Measurements from ENCODE around the gene KIAA1210.

KIAA1210 gene

DNA sequence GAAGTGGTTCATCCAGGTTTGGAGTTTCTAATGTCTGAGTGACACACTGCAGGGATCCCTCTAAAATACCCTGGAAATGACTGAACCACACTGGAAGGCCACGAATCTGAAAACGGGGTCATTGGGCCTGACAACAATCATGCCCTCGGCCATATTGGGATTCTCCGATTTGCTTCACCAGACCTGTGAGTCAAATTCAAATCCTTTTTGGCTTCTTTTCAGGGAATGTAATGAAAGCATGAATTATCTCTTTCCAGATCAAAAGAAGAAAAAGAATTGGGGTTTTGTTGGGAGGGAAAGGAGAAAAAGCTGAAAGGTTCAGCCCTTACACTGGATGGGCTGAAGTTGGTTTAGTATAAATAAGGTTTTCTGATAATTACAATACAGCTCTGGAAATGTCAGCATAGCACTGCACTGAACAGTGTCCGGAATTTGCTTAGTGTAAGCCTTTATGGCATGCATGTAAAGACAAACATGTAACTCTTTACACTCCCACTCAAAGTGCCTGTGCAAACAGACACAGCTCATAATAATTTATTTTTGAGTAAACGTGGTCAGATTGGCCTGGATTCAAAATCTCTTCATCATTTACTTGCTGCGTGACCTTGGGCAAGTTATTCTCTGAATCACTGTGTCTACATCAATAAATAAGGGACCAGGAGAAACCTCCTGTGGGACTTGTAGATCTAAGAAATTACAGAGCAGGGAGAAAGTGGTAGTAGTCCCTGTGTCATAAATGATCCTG, 33.4 kb downstream of the KIAA1210 start:
- Histone ChIP-seq H3K36me3 (ENCODE audit: control insufficient read depth in 2 of 2, insufficient read depth in 2 of 2, low read length in 2 of 2) (no peaks in the 10 kb centered on the region), H3K9ac (ENCODE audit: low read length in 2 of 2) (no peak overlapping the region), H3K27me3 (ENCODE audit: control insufficient read depth in 1 of 2, insufficient read depth in 2 of 2, low read length in 2 of 2) (peaks cover 0 to 2% of the 10 kb centered on the region in 2 donors), H3K27ac (ENCODE audit: low read length) (no peak overlapping the region), H3K4me1 (ENCODE audit: control insufficient read depth, insufficient read depth, low read length) (no peaks in the 10 kb centered on the region), H3K4me3 (ENCODE audit: low read length in 2 of 2) (no peak overlapping the region), H3K9me3 (ENCODE audit: control insufficient read depth in 2 of 2, low read length in 2 of 2) (no peaks in the 10 kb centered on the region)

DNA sequence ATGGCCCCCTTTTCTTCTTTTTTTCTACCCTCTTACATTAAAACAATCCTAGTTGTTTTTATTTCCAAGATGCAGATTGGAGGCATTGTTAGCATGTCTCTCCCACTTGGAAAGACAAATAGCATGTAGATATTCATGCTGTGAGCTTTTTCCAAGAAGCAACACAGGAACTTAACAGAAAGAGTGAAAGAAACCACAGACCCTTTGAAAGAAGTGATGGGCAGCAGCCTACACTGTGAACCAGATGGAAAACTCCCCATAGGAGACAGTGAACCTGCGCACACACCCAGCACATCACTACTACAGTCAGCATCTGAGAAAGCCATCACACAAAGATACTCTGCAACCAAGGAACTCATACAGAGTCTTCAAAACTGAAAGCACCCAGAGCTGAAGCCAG, 37.0 kb downstream of the KIAA1210 start:
- H3K9me3 ChIP-seq (ENCODE audit: control insufficient read depth in 2 of 2, low read length in 2 of 2): no peaks in the 10 kb centered on the region
- H3K27me3 ChIP-seq (ENCODE audit: control insufficient read depth in 1 of 2, insufficient read depth in 2 of 2, low read length in 2 of 2): peaks cover 0 to 5% of the 10 kb centered on the region in 2 donors
- no peaks in the 10 kb centered on the region for H3K4me1 ChIP-seq (ENCODE audit: control insufficient read depth, insufficient read depth, low read length)
- no peaks in the 10 kb centered on the region for H3K36me3 ChIP-seq (ENCODE audit: control insufficient read depth in 2 of 2, insufficient read depth in 2 of 2, low read length in 2 of 2)
- no peak overlapping the region for H3K4me3 ChIP-seq (ENCODE audit: low read length in 2 of 2)
- no peak overlapping the region for H3K9ac ChIP-seq (ENCODE audit: low read length in 2 of 2)
- no peak overlapping the region for H3K27ac ChIP-seq (ENCODE audit: low read length)

DNA sequence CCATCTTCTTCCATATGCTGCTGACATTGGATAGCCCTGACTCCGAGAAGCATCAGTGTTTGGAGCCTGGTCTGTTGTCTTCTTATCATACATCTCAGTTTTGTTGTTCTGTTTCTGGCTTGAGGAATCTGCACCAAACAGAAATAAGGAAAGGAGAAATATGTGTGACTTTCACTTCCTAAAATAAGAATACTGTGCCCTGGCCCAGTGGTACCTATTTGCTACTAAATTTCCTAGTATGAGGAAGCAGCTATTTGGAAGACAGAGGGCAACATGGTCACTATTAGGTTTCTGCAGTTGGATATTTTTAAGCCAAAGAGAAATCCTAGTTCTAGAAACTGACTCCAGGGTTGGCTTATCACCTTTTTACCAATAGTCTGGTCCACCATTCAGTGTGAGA, 38.0 kb downstream of the KIAA1210 start:
- H3K4me3 ChIP-seq (ENCODE audit: low read length in 2 of 2): no peak overlapping the region
- no peaks in the 10 kb centered on the region for H3K36me3 ChIP-seq (ENCODE audit: control insufficient read depth in 2 of 2, insufficient read depth in 2 of 2, low read length in 2 of 2)
- peaks cover 0 to 5% of the 10 kb centered on the region in 2 donors for H3K27me3 ChIP-seq (ENCODE audit: control insufficient read depth in 1 of 2, insufficient read depth in 2 of 2, low read length in 2 of 2)
- H3K9ac ChIP-seq (ENCODE audit: low read length in 2 of 2): no peak overlapping the region
- no peak overlapping the region for H3K27ac ChIP-seq (ENCODE audit: low read length)
- H3K4me1 ChIP-seq (ENCODE audit: control insufficient read depth, insufficient read depth, low read length): no peaks in the 10 kb centered on the region
- H3K9me3 ChIP-seq (ENCODE audit: control insufficient read depth in 2 of 2, low read length in 2 of 2): no peaks in the 10 kb centered on the region

DNA sequence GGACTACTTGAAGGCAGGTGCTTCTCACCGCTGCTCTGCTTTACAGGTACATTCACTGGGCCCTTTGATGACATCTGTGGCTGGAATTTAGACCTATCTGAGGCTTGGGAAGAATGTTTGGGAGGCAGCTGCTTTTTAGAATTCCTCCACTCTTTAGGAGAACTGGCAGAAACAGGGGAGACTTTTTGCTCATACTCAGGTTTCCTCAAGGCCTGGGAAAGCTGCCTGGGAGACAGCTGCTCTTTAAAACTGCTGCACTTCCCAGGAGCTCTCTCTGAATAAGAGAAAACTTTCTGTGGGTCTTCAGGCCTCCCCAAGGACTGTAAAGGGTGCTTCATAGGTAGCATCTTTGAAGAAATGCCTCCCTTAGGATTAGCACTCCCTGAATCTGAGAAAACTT, 40.5 kb downstream of the KIAA1210 start:
- Histone ChIP-seq H3K36me3 (ENCODE audit: control insufficient read depth in 2 of 2, insufficient read depth in 2 of 2, low read length in 2 of 2) (no peaks in the 10 kb centered on the region), H3K9me3 (ENCODE audit: control insufficient read depth in 2 of 2, low read length in 2 of 2) (no peaks in the 10 kb centered on the region), H3K27me3 (ENCODE audit: control insufficient read depth in 1 of 2, insufficient read depth in 2 of 2, low read length in 2 of 2) (peaks cover 0 to 5% of the 10 kb centered on the region in 2 donors), H3K27ac (ENCODE audit: low read length) (no peak overlapping the region), H3K9ac (ENCODE audit: low read length in 2 of 2) (no peak overlapping the region), H3K4me1 (ENCODE audit: control insufficient read depth, insufficient read depth, low read length) (no peaks in the 10 kb centered on the region), H3K4me3 (ENCODE audit: low read length in 2 of 2) (no peak overlapping the region)

DNA sequence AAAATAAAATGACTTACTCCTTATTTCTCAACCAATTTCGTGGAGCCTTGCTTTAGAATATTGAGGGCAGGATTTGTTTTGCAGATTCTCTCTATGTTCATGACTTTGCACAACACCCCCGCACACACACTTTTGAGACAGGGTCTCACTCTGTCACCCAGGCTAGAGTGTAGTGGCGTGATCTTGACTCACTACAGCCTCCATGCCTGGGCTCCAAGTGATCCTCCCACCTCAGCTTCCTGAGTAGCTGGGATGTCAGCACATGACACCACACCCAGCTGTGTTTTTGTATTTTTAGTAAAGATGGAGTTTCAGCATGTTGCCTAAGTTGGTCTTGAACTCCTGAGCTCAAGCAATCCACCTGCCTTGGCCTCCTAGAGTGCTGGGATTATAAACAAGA, 42.8 kb downstream of the KIAA1210 start:
- Histone ChIP-seq H3K9me3 (ENCODE audit: control insufficient read depth in 2 of 2, low read length in 2 of 2) (no peaks in the 10 kb centered on the region), H3K36me3 (ENCODE audit: control insufficient read depth in 2 of 2, insufficient read depth in 2 of 2, low read length in 2 of 2) (no peaks in the 10 kb centered on the region), H3K9ac (ENCODE audit: low read length in 2 of 2) (no peak overlapping the region), H3K27ac (ENCODE audit: low read length) (no peak overlapping the region), H3K4me1 (ENCODE audit: control insufficient read depth, insufficient read depth, low read length) (no peaks in the 10 kb centered on the region), H3K4me3 (ENCODE audit: low read length in 2 of 2) (no peak overlapping the region), H3K27me3 (ENCODE audit: control insufficient read depth in 1 of 2, insufficient read depth in 2 of 2, low read length in 2 of 2) (peaks cover 0 to 5% of the 10 kb centered on the region in 2 donors)

DNA sequence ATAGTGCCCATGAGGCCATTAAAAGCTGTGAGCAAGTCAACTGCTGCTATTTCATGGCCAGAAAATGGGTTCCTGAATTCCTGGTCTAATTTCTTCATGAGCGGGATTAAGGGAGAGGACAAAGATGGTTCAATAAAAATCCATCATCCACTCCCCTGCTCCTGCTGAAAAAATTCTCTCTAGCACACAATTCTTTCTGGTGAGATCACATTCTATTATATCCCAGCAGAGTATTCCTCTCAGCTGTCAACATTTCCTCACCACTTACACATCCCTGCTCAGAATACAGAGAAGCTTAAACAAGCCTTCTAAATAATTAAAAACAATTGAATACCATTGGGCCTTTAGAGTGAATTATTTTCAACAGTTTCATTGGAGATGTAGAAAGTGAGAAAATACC, 45.3 kb downstream of the KIAA1210 start:
- Histone ChIP-seq H3K27me3 (ENCODE audit: control insufficient read depth in 1 of 2, insufficient read depth in 2 of 2, low read length in 2 of 2) (peaks cover 0 to 6% of the 10 kb centered on the region in 2 donors), H3K36me3 (ENCODE audit: control insufficient read depth in 2 of 2, insufficient read depth in 2 of 2, low read length in 2 of 2) (no peaks in the 10 kb centered on the region), H3K27ac (ENCODE audit: low read length) (no peak overlapping the region), H3K9me3 (ENCODE audit: control insufficient read depth in 2 of 2, low read length in 2 of 2) (no peaks in the 10 kb centered on the region), H3K4me1 (ENCODE audit: control insufficient read depth, insufficient read depth, low read length) (no peaks in the 10 kb centered on the region), H3K4me3 (ENCODE audit: low read length in 2 of 2) (no peak overlapping the region), H3K9ac (ENCODE audit: low read length in 2 of 2) (no peak overlapping the region)

DNA sequence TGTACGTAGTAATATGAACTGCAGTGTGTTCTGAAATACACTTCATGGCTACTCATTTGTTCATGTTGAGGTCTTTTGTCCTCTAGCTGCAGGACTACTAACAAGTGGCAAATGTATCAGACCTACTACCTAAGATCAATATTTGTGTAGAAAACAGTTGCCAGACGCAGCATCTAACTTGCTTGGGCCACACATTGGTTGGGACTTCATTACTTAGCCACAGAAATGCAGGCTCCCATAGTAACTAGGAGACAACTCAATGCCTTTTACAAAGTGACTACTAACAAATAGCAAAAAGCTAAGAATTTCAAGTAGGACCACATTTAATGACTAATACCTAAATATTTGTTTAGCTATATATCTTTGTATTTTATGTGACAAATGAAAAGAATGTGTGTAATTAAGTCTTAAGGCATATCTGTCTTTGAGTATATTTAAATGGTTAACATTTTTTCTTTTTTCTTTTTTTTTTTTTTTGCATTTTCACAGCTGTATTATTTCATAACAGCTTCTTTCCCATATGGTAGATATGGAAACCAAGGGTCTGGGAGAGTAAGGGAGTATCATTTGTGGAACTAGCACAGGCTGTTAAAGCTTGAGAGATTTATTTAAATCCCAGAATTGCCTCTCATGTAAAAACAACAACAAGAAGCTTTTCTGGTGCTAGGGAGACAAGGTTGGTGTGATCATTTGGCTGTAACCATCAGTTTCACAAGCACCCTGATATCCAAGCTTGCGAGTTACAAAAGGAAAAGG, 52.2 kb downstream of the KIAA1210 start:
- H3K4me3 ChIP-seq (ENCODE audit: low read length in 2 of 2): no peak overlapping the region
- H3K27me3 ChIP-seq (ENCODE audit: control insufficient read depth in 1 of 2, insufficient read depth in 2 of 2, low read length in 2 of 2): peaks cover 0 to 12% of the 10 kb centered on the region in 2 donors
- H3K9ac ChIP-seq (ENCODE audit: low read length in 2 of 2): no peak overlapping the region

DNA sequence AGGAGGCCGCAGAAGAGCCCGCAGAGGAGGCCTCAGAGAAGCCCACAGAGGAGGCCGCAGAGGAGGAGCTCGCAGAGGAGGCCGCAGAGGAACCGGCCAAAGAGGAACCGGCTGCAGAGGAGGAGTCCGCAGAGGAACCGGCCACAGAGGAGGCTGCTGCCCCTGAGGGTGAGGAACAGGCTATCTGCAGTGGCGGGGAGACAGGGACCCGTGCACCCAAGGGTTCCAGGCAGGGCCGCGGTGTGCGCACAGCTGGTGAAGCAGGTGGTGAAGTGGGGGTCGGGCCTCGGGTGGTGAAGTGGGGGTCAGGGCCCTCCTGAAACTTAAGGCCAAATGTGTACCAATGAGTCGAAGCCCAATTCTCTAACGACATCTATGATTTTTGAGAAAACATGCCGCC, 53.7 kb downstream of the KIAA1210 start:
- Histone ChIP-seq H3K4me3 (ENCODE audit: low read length in 2 of 2) (no peak overlapping the region), H3K27me3 (ENCODE audit: control insufficient read depth in 1 of 2, insufficient read depth in 2 of 2, low read length in 2 of 2) (peaks cover 0 to 9% of the 10 kb centered on the region in 2 donors), H3K9ac (ENCODE audit: low read length in 2 of 2) (no peak overlapping the region), H3K4me1 (ENCODE audit: control insufficient read depth, insufficient read depth, low read length) (no peaks in the 10 kb centered on the region), H3K27ac (ENCODE audit: low read length) (no peak overlapping the region), H3K36me3 (ENCODE audit: control insufficient read depth in 2 of 2, insufficient read depth in 2 of 2, low read length in 2 of 2) (no peaks in the 10 kb centered on the region), H3K9me3 (ENCODE audit: control insufficient read depth in 2 of 2, low read length in 2 of 2) (no peaks in the 10 kb centered on the region)

More for the DNA sequence above, 52.2 kb downstream of the KIAA1210 start:
- no peaks in the 10 kb centered on the region for H3K36me3 ChIP-seq (ENCODE audit: control insufficient read depth in 2 of 2, insufficient read depth in 2 of 2, low read length in 2 of 2)
- H3K9me3 ChIP-seq (ENCODE audit: control insufficient read depth in 2 of 2, low read length in 2 of 2): no peaks in the 10 kb centered on the region
- H3K27ac ChIP-seq (ENCODE audit: low read length): no peak overlapping the region
- H3K4me1 ChIP-seq (ENCODE audit: control insufficient read depth, insufficient read depth, low read length): no peaks in the 10 kb centered on the region

DNA sequence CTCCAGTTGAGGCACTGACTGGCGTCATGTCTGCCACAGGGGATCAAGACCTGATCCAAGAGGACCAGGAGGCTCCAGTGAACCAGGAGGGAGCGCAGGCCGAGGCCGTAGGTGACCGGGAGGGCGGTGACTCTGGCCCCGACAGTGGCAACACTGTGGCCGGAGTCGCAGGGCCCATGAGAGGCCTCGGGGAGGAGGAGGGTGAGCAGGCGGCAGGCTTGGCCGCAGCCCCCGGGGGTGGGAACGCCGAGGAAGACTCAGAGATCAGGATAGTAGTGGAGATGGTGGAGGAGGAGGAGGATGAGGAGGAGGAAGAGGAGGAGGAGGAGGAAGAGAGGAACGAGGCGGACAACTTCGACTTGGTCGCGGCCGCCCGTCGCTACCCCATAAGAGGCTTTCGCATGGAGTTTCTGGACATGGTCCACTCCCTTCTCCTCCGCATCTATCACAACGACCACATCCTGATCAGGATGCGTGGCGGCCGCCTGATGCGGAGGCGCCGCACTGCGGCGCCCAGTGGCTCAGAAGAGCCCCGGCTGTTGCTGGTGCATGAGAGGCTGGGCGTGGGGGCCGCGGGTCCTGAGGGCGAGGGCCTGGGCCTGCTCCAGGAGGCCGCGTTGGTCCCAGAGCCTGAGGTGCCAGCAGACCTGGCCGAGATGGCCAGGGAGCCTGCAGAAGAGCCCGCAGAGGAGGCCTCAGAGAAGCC, 54.3 kb downstream of the KIAA1210 start:
- H3K27ac ChIP-seq (ENCODE audit: low read length): no peak overlapping the region
- H3K27me3 ChIP-seq (ENCODE audit: control insufficient read depth in 1 of 2, insufficient read depth in 2 of 2, low read length in 2 of 2): peaks cover 0 to 12% of the 10 kb centered on the region in 2 donors
- no peak overlapping the region for H3K9ac ChIP-seq (ENCODE audit: low read length in 2 of 2)
- H3K36me3 ChIP-seq (ENCODE audit: control insufficient read depth in 2 of 2, insufficient read depth in 2 of 2, low read length in 2 of 2): no peaks in the 10 kb centered on the region
- H3K4me3 ChIP-seq (ENCODE audit: low read length in 2 of 2): no peak overlapping the region
- no peaks in the 10 kb centered on the region for H3K9me3 ChIP-seq (ENCODE audit: control insufficient read depth in 2 of 2, low read length in 2 of 2)
- no peaks in the 10 kb centered on the region for H3K4me1 ChIP-seq (ENCODE audit: control insufficient read depth, insufficient read depth, low read length)

DNA sequence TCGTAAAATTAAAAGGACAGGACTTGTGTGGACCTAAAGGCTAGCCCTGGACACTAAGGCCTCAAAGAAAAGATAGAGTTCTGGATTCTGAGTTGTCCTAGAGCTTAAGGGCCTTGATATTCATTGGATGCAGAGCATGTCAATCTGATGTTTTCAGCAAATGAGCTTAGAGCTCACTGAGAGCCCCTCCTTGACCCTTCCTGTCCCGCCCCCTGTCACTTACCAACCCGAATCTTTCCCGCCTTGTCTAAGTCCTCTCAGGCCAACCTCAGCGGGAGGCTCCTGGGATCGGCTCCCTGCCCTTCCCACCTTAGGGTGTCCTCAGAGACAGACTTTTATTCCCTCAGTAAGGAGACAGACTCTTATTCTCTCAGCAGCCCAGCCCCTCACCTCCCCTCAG, 54.9 kb downstream of the KIAA1210 start, which contains the start of gene CT47C1:
TSS of gene CT47C1 (plus strand) at position 250 of the 400 bp plus-strand sequence. CDS start 233 bp downstream, outside the sequence.
- H3K27ac ChIP-seq (ENCODE audit: low read length): no peak within 1 kb of the TSS
- no peak within 1 kb of the TSS for H3K9ac ChIP-seq (ENCODE audit: low read length in 2 of 2)
- H3K4me1 ChIP-seq (ENCODE audit: control insufficient read depth, insufficient read depth, low read length): no peaks in the 10 kb centered on the region
- H3K27me3 ChIP-seq (ENCODE audit: control insufficient read depth in 1 of 2, insufficient read depth in 2 of 2, low read length in 2 of 2): peaks cover 0 to 10% of the 10 kb centered on the region in 2 donors
- H3K9me3 ChIP-seq (ENCODE audit: control insufficient read depth in 2 of 2, low read length in 2 of 2): no peaks in the 10 kb centered on the region
- no peaks in the 10 kb centered on the region for H3K36me3 ChIP-seq (ENCODE audit: control insufficient read depth in 2 of 2, insufficient read depth in 2 of 2, low read length in 2 of 2)
- no peak within 1 kb of the TSS for H3K4me3 ChIP-seq (ENCODE audit: low read length in 2 of 2)
